ENCODE results near the gene SMTNL1. TPM values are rescaled to one million over a fixed set of nuclear protein-coding genes. Genes with fewer than 3 reads are reported as not detected.

Gene SMTNL1, protein sequence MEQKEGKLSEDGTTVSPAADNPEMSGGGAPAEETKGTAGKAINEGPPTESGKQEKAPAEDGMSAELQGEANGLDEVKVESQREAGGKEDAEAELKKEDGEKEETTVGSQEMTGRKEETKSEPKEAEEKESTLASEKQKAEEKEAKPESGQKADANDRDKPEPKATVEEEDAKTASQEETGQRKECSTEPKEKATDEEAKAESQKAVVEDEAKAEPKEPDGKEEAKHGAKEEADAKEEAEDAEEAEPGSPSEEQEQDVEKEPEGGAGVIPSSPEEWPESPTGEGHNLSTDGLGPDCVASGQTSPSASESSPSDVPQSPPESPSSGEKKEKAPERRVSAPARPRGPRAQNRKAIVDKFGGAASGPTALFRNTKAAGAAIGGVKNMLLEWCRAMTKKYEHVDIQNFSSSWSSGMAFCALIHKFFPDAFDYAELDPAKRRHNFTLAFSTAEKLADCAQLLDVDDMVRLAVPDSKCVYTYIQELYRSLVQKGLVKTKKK
- total RNA-seq, result not detected

DNA sequence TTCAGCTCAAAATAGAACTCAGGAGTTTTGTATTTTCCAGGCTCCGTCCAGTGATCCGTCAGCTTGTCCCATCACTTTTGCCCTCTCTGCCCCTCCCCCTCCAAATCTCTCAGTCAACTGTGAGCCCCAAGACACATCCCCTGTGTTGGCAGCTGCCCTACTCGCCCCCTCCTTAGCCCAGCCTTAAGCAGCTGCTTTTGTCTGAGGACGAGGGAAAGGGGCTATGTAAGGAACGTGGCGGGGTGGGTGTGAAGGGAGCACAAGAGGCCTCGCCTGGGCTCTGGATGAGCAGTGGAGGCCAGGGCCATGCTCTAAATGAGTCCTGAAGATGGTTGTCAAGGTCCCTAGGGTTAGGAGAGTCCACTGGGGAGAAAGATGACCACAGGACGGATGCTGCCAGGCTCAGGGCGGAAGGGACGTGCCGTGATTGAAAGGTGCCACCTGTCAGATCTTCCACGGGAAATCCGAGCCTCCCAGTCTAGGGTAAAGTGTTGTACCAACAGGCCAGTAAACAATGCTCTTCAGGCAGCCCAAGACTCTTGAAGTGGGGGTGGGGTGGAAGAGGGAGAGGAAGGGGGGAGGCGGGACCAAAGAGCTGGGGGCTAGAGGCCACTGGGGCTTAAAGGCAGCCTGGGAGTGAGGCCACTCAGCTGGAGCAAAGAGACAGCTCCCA, at the start of gene SMTNL1:
TSS of gene SMTNL1 (plus strand) at position 649 of the 673 bp plus-strand sequence. CDS start 5,048 bp downstream, outside the sequence.
- H3K27me3 ChIP-seq, result no peaks in the 10 kb centered on the region
- intact Hi-C loops (cut with DNase I), result no loop called here
- H3K36me3 ChIP-seq, result peaks cover 0 to 4% (median 0%) of the 10 kb centered on the region in 3 donors
- H3K9me3 ChIP-seq, result no peaks in the 10 kb centered on the region
- H3K4me1 ChIP-seq, result no peaks in the 10 kb centered on the region
- 58 to 76% methylated on average over 8 to 10 of the region's 14 CpGs for WGBS, 2 donors
- no peak for DNase-seq
- TF ChIP-seq POLR2A (IDR thresholded peaks at IDR 0.05), result no peak
- TF ChIP-seq, protein P1, sequence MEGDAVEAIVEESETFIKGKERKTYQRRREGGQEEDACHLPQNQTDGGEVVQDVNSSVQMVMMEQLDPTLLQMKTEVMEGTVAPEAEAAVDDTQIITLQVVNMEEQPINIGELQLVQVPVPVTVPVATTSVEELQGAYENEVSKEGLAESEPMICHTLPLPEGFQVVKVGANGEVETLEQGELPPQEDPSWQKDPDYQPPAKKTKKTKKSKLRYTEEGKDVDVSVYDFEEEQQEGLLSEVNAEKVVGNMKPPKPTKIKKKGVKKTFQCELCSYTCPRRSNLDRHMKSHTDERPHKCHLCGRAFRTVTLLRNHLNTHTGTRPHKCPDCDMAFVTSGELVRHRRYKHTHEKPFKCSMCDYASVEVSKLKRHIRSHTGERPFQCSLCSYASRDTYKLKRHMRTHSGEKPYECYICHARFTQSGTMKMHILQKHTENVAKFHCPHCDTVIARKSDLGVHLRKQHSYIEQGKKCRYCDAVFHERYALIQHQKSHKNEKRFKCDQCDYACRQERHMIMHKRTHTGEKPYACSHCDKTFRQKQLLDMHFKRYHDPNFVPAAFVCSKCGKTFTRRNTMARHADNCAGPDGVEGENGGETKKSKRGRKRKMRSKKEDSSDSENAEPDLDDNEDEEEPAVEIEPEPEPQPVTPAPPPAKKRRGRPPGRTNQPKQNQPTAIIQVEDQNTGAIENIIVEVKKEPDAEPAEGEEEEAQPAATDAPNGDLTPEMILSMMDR (IDR thresholded peaks at IDR 0.05), result no peak
- no peak within 1 kb of the TSS for H3K27ac ChIP-seq
- no peak within 1 kb of the TSS for H3K4me3 ChIP-seq

DNA sequence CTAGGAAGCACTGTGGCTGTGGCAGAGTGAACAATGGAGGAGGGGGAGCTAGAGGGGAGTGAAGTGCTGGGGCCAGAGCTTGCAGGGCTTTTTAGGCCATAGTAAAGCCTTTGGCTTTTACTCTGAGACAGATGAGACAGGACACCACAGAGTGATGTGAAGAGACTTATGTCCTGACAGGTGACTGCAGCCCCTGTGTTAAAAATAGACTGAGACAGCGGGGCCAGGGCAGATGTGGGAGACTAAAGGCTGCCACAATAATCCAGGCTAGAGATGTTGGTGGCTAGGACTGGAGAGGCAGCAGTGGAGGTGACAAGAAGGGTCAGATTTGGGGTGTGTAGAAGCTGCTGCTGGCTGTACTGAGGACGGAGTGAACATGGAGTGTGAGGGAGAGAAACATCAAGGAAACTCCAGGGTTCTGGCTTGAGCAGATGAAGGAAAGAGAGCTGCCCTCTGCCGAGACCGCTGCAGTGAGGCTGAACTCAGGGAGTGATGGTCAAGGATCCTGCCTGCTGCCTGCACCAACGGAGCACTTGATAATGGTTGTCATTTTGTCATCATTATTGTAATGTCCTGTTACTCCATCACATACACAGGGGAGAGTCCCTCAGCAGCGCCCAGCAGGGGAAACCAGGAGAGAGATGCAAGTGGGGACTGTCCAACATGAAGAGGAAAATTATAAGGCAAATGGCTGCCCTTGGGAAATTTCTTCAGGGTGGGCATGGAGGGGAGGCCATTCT, 49.3 kb upstream of the SMTNL1 start:
- 78 to 92% methylated on average over 5 to 6 of the region's 6 CpGs for WGBS, 2 donors
- H3K4me3 ChIP-seq, result no peak overlapping the region
- H3K9me3 ChIP-seq, result no peaks in the 10 kb centered on the region
- peaks cover 3 to 15% (median 11%) of the 10 kb centered on the region in 3 donors for H3K4me1 ChIP-seq
- peaks cover 0 to 76% (median 4%) of the 10 kb centered on the region in 3 donors for H3K36me3 ChIP-seq
- intact Hi-C loops (cut with DNase I), result no loop called here
- peaks cover 0 to 8% (median 1%) of the 10 kb centered on the region in 4 donors for H3K27me3 ChIP-seq
- no peak overlapping the region for H3K27ac ChIP-seq
- TF ChIP-seq POLR2A (IDR thresholded peaks at IDR 0.05), result no peak
- TF ChIP-seq, protein P1 (IDR thresholded peaks at IDR 0.05), result no peak
- DNase-seq, result no peak

DNA sequence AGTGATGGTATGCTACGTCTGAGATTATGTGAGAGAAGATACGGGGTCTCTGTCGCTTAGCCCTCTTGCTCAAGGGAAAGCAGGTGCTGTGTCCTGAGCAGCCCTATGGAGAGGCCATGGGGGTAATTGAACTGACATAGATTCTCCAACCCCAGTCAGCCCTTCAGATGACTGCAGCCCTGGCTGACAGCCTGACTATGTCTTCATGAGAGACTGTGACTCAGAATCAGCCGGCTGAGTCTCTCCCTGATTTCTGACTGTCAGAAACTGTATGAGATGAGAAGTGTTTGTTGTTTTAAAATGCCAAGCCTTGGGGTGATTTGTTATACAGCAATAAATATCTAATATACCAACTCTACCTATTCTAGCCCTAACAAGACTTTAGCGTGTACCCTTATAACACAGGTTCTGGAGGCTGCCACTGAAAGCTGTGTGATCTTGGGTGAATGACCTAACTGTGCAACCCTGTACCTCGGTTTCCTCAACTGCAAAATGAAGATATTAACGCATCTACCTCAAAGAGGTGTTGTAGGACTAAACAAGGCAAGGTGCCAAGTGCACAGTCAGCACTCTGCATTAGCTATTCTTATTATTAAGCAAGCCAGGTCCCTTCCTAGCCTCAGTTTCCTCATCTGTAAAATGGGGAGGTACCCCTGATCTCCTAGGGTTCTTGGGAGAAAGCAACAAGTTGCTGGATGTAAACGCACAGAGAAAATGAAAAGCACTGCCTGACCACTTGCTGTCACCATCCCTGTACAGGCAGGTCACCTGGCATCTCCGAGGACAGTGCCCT, 46.7 kb upstream of the SMTNL1 start:
- 79 to 83% methylated on average over 5 to 7 of the region's 9 CpGs for WGBS, 2 donors

DNA sequence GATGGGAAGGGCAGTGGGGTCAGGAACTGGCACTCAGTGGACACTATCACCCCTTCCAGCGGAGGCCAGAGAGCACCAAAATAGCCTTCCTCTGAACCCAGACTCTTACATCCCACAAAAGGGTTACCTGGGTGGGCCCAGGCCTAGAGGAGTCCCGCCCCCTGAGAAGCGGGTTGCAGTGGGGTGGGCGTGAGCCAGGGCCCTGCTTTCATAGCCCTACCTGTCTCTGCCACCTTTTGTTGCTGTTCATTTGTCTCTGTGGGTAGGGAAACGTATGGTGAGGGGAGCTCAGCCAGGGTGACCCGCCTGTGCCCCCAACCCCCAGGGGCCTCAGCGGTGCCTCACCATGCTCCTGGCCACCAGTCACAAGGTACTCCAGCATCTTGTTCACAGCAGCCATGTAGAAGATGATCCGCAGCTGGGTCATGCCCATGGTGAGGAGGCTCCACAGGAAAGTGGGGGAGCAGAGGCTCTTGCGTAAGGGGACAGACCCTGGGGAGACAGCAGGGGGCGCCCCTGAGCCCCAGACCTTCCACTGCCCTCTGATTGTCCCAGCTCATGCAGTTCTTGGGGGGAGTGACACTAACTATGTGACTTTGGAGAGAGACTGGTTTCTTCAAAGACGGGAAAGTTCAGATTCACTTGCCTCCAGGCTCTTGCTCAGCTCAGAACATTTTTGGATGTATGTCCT, 45.9 kb upstream of the SMTNL1 start:
- H3K36me3 ChIP-seq, result peaks cover 0 to 61% (median 0%) of the 10 kb centered on the region in 3 donors

More for the DNA sequence above, 46.7 kb upstream of the SMTNL1 start:
- TF ChIP-seq POLR2A (IDR thresholded peaks at IDR 0.05), result no peak
- TF ChIP-seq, protein P1 (IDR thresholded peaks at IDR 0.05), result no peak
- H3K9me3 ChIP-seq, result no peaks in the 10 kb centered on the region
- intact Hi-C loops (cut with DNase I), result loop anchor here (5.0 kb wide), 1 partner anchor 37 kb away; no protein-coding TSS in a partner anchor
- H3K27me3 ChIP-seq, result no peaks in the 10 kb centered on the region
- no peak overlapping the region for H3K27ac ChIP-seq
- H3K4me1 ChIP-seq, result no peaks in the 10 kb centered on the region
- no peak overlapping the region for H3K4me3 ChIP-seq
- DNase-seq, result no peak
- peaks cover 0 to 61% (median 4%) of the 10 kb centered on the region in 3 donors for H3K36me3 ChIP-seq

More for the DNA sequence above, 45.9 kb upstream of the SMTNL1 start:
- 56 to 84% methylated on average over 3 to 8 of the region's 11 CpGs for WGBS, 2 donors
- Histone ChIP-seq H3K4me3 (no peak overlapping the region), H3K27ac (no peak overlapping the region), H3K4me1 (no peaks in the 10 kb centered on the region), H3K9me3 (no peaks in the 10 kb centered on the region), H3K27me3 (no peaks in the 10 kb centered on the region)
- no peak for TF ChIP-seq POLR2A (IDR thresholded peaks at IDR 0.05)
- TF ChIP-seq, protein P1 (IDR thresholded peaks at IDR 0.05), result peak; percentile 21 to 53 (median 44)
- DNase-seq, result no peak
- intact Hi-C loops (cut with DNase I), result loop anchor here (5.0 kb wide), 1 partner anchor 36 kb away; no protein-coding TSS in a partner anchor

Measured in esophagus squamous epithelium (tissue), 5 donors.